IPS DF 6.9 (cell line): Measurements from ENCODE around the gene SLC2A5.
A peak's percentile ranks its signal among the peaks of the same experiment; 100 is the strongest.
"Not testable (repeated sequence)": the region's sequence is repeated elsewhere in the genome, so short reads cannot be mapped to it uniquely, and the experiment has no call there.

Experiments used
- DNase-seq: peaks from one replicate; pipeline ENCODE4 v3.0.0-alpha.2; 2013; ENCODE audit warnings: low read depth, low spot score
- H3K27ac ChIP-seq: one replicate; pipeline ENCODE4 v1.5.1; 2013; ENCODE audit warnings: low read length, control low read depth
- H3K27me3 ChIP-seq: 2 replicates; pipeline ENCODE4 v1.6.1; 2013; ENCODE audit warnings: mild to moderate bottlenecking, low read length; ENCODE audit not compliant: control insufficient read depth, insufficient read depth
- H3K36me3 ChIP-seq: 2 replicates; pipeline ENCODE4 v1.6.1; 2013; ENCODE audit warnings: low read length; ENCODE audit not compliant: control insufficient read depth, insufficient read depth
- H3K4me1 ChIP-seq: 2 replicates; pipeline ENCODE4 v1.6.1; 2013; ENCODE audit warnings: low read length; ENCODE audit not compliant: control insufficient read depth, insufficient read depth
- H3K4me3 ChIP-seq: 2 replicates; pipeline ENCODE4 v1.5.1; 2013; ENCODE audit warnings: mild to moderate bottlenecking, low read length
- H3K9me3 ChIP-seq: 2 replicates; pipeline ENCODE4 v1.6.1; 2013; ENCODE audit warnings: low read length, inconsistent platforms; ENCODE audit not compliant: control insufficient read depth, insufficient read depth
- WGBS: extraction: QIAGEN DNeasy Blood & Tissue Kit; methylation state at CpG from one replicate; pipeline ENCODE4 v1.1.7; 2013; ENCODE audit warnings: mixed read lengths, missing lambda C conversion rate; ENCODE audit not compliant: insufficient read length, insufficient coverage; 5-methylcytosine and 5-hydroxymethylcytosine counted together

The SLC2A5 gene

DNA sequence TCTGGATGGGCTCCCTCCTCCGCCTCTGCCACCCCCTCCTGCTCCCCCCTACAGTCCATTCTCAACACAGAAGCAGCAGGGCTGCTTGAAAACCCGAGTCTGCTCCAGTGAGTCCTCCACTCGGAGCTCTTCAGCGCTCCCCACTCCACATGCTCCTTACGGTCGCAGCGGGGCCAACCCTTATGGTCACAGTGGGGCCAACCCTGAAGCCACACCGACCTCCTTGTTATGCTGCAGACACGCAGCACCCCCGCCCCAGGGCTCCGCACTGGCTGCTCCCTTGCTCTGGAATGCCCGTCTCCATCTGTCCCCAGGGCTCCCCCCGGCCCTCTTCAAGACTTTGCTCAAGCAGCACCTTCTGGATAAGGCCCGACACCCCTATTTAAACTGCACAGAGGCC is 36.9 kb upstream of the SLC2A5 start:
- no peak for DNase-seq
- no peak overlapping the region for H3K4me3 ChIP-seq
- H3K36me3 ChIP-seq: no peaks in the 10 kb centered on the region
- no peak overlapping the region for H3K27ac ChIP-seq
- H3K27me3 ChIP-seq: no peaks in the 10 kb centered on the region
- no peaks in the 10 kb centered on the region; the same call in 1 of the 2 replicates for H3K4me1 ChIP-seq
- WGBS: no CpG with 5 or more reads among the region's 14 CpGs
- H3K9me3 ChIP-seq: no peaks in the 10 kb centered on the region

- H3K27me3 ChIP-seq: no peaks in the 10 kb centered on the region
These were observed 36.0 kb upstream of the SLC2A5 start for GRCh38 chr1:9105336-9105867.

GRCh38 chr1:9101510-9102146 is 32.2 kb upstream of the SLC2A5 start:
- no CpG with 5 or more reads among the region's 4 CpGs for WGBS

More at GRCh38 chr1:9105336-9105867, 36.0 kb upstream of the SLC2A5 start:
- Histone ChIP-seq H3K27ac (no peak overlapping the region), H3K4me1 (no peaks in the 10 kb centered on the region; the same call in 1 of the 2 replicates), H3K4me3 (no peak overlapping the region), H3K36me3 (no peaks in the 10 kb centered on the region), H3K9me3 (no peaks in the 10 kb centered on the region)
- DNase-seq: no peak
- WGBS: no CpG with 5 or more reads among the region's 22 CpGs

GRCh38 chr1:9100471-9101043 is 31.1 kb upstream of the SLC2A5 start:
- Histone ChIP-seq H3K36me3 (no peaks in the 10 kb centered on the region), H3K27ac (no peak overlapping the region), H3K27me3 (no peaks in the 10 kb centered on the region), H3K4me1 (no peaks in the 10 kb centered on the region; the same call in 1 of the 2 replicates), H3K9me3 (no peaks in the 10 kb centered on the region), H3K4me3 (no peak overlapping the region)
- no peak for DNase-seq
- no CpG with 5 or more reads among the region's 8 CpGs for WGBS

More at GRCh38 chr1:9101510-9102146, 32.2 kb upstream of the SLC2A5 start:
- no peaks in the 10 kb centered on the region for H3K9me3 ChIP-seq
- H3K27me3 ChIP-seq: no peaks in the 10 kb centered on the region
- no peak overlapping the region for H3K27ac ChIP-seq
- DNase-seq: peak; percentile 58
- H3K36me3 ChIP-seq: no peaks in the 10 kb centered on the region
- H3K4me3 ChIP-seq: no peak overlapping the region
- no peaks in the 10 kb centered on the region; the same call in 1 of the 2 replicates for H3K4me1 ChIP-seq

- no peak overlapping the region for H3K4me3 ChIP-seq
- H3K9me3 ChIP-seq: no peaks in the 10 kb centered on the region
- no peaks in the 10 kb centered on the region for H3K36me3 ChIP-seq
- DNase-seq: no peak
- no peaks in the 10 kb centered on the region for H3K4me1 ChIP-seq
- H3K27me3 ChIP-seq: no peaks in the 10 kb centered on the region
- H3K27ac ChIP-seq: no peak overlapping the region
- no CpG with 5 or more reads among the region's 7 CpGs for WGBS
These were observed 30.1 kb upstream of the SLC2A5 start for GRCh38 chr1:9099555-9099954.

- Histone ChIP-seq H3K27ac (no peak overlapping the region), H3K4me1 (no peaks in the 10 kb centered on the region), H3K9me3 (no peaks in the 10 kb centered on the region), H3K4me3 (no peak overlapping the region), H3K36me3 (no peaks in the 10 kb centered on the region), H3K27me3 (no peaks in the 10 kb centered on the region)
- no peak for DNase-seq
- WGBS: no CpG with 5 or more reads among the region's 13 CpGs
These were observed 28.7 kb upstream of the SLC2A5 start for GRCh38 chr1:9097947-9098705.

DNA sequence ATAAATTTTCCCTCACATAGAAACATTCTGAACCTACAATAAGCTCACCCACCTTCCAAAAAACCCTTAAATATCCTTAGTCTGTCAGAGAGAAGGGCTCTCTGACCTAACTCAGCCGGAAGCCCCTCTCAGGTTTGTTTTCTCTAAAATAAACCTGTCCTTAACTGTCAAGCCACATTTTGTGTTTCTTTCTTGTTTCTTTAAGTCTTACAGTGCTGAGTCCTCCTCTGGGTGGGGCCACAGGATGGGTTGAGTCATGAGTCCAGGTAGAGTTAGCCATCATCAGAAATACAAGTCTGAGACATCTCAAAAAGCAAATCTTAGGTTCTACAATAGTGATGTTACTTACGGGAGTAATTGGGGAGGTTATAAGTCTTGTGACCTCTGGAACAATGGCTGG is 26.4 kb upstream of the SLC2A5 start:
- Histone ChIP-seq H3K27me3 (no peaks in the 10 kb centered on the region), H3K4me3 (no peak overlapping the region), H3K9me3 (no peaks in the 10 kb centered on the region), H3K27ac (no peak overlapping the region), H3K36me3 (no peaks in the 10 kb centered on the region), H3K4me1 (no peaks in the 10 kb centered on the region)
- no CpG with 5 or more reads among the region's 2 CpGs for WGBS
- DNase-seq: no peak

DNA sequence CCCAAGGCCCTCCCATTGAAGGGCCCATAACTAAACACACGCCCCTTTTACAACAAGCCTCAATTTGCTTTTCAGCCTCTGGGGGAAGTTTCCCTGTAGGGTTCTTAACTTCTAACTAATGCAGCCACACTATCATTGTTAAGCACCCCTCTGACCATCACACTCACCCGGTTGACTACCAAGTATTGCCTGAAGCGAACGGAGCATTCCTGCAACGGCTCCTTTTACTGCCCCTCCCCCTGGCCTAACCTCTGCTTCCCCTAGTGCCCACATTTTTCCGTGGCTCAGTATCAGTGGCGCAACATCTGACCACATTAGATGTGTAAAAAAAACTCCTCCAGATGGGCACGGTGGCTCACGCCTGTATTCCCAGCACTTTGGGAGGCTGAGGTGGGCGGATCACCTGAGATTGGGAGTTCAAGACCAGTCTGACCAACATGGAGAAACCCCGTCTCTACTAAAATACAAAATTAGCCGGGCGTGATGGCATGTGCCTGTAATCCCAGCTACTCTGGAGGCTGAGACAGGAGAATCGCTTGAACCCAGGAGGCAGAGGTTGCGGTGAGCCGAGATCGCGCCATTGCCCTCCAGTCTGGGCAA is 24.7 kb upstream of the SLC2A5 start:
- not testable (repeated sequence) for H3K27ac ChIP-seq, H3K4me3 ChIP-seq, H3K9me3 ChIP-seq, H3K27me3 ChIP-seq, H3K36me3 ChIP-seq, DNase-seq, H3K4me1 ChIP-seq
- no CpG with 5 or more reads among the region's 18 CpGs for WGBS

DNA sequence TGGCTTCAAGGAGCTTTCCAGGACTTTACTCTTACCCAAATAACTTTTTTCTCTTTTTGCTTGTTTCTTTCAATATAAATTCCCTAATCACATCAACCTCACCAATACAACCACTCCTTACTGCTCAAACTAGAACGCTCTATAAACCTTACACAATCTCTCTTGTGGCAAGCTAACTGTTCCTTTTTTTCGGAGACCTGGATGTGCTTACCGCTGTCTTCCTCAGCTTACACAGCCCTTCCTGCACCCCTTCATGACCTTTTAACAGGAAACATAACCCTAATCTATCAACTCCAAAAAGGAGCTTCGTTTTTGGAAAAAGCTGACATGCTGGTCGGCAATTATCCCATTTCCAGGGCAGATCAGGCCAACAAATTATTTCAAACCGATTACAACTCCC is 24.1 kb upstream of the SLC2A5 start:
- Histone ChIP-seq H3K4me1 (no peaks in the 10 kb centered on the region), H3K27me3 (no peaks in the 10 kb centered on the region), H3K36me3 (no peaks in the 10 kb centered on the region), H3K4me3 (no peak overlapping the region), H3K27ac (no peak overlapping the region), H3K9me3 (no peaks in the 10 kb centered on the region)
- DNase-seq: no peak
- WGBS: 100% methylated on average over 1 of the region's 6 CpGs

DNA sequence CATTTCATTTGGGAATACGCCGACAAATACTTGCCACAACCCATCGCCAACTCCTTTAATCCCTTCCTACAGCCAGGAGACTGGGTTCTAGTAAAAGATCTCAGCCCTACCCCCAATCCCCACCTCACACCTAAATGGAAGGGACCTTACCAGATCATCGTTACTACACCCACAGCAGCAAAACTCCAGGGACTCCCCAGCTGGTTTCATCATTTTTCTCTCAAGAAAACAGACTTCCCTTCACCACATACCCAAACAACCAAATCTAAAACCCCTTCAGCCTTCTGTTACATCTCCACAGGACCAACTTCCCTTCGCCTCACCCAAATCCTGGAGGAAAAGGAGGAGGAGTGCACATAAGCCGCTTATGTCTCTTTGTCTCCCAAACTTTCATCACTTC is 23.7 kb upstream of the SLC2A5 start:
- Histone ChIP-seq H3K27ac (no peak overlapping the region), H3K36me3 (no peaks in the 10 kb centered on the region), H3K9me3 (no peaks in the 10 kb centered on the region), H3K27me3 (no peaks in the 10 kb centered on the region), H3K4me1 (no peaks in the 10 kb centered on the region), H3K4me3 (no peak overlapping the region)
- DNase-seq: no peak
- no CpG with 5 or more reads among the region's 6 CpGs for WGBS
